Measurements from ENCODE around the gene SPATA13. TPM values are rescaled to one million over a fixed set of nuclear protein-coding genes. Genes with fewer than 3 reads are reported as not detected.

Gene SPATA13
- total and polyA plus RNA-seq, 2 donors (not counting 1 experiment from before 2014, with no cell fraction given), result 5.7 to 8.3 TPM

- Histone ChIP-seq H3K9ac (ENCODE audit: low read length) (no peak overlapping the region), H3K9me3 (ENCODE audit: control extremely low read depth in 1 of 3, control insufficient read depth in 2 of 3, insufficient read depth in 1 of 3, low read length in 2 of 3) (no peaks in the 10 kb centered on the region), H2AFZ (ENCODE audit: insufficient read depth, low read depth, low read length, poor library complexity, severe bottlenecking) (no peak overlapping the region), H3K4me3 (ENCODE audit: control extremely low read depth in 1 of 5, extremely low read depth in 1 of 5, insufficient read depth in 1 of 5, low read depth in 2 of 5, low read length in 4 of 5) (no peak overlapping the region), H3K27ac (ENCODE audit: low read length in 2 of 2) (no peak overlapping the region), H3K27me3 (replicated peaks in 1 of 4; ENCODE audit: control extremely low read depth in 1 of 4, control insufficient read depth in 3 of 4, insufficient read depth in 4 of 4, low read length in 3 of 4) (peaks cover 0 to 30% (median 11%) of the 10 kb centered on the region in 4 experiments), H3K4me1 (ENCODE audit: control insufficient read depth in 2 of 2, insufficient read depth in 2 of 2, low read length in 2 of 2) (peaks cover 9 to 12% of the 10 kb centered on the region in 2 donors), H4K20me1 (ENCODE audit: control insufficient read depth, insufficient read depth, low read length, poor library complexity, severe bottlenecking) (no peaks in the 10 kb centered on the region), H3K4me2 (replicated peaks; ENCODE audit: low read depth, low read length, poor library complexity, severe bottlenecking) (no peak overlapping the region), H3K36me3 (replicated peaks in 1 of 2; ENCODE audit: control extremely low read depth in 1 of 2, control insufficient read depth in 1 of 2, extremely low read depth in 1 of 2, insufficient read depth in 2 of 2, low read length in 1 of 2) (no peaks in the 10 kb centered on the region), H3K79me2 (ENCODE audit: control insufficient read depth, insufficient read depth, low read length) (no peaks in the 10 kb centered on the region)
- ChIA-PET CTCF (interaction anchor here (0.6 kb wide), 1 partner anchor 104 kb away, joined by 3 read pairs; no protein-coding TSS in a partner anchor), POLR2A (no interaction called here)
- intact Hi-C loops (cut with micrococcal nuclease), result no loop called here
- WGBS (ENCODE audit: insufficient coverage), result 90% methylated on average over 2 of the region's 4 CpGs
- Mint-ChIP-seq H3K4me1 (peaks cover 14% of the 10 kb centered on the region), H3K27ac (no peak overlapping the region), H3K27me3 (peaks cover 15% of the 10 kb centered on the region), H3K9me3 (ENCODE audit: insufficient read depth) (no peaks in the 10 kb centered on the region), H3K4me3 (no peak overlapping the region)
- TF ChIP-seq EZH2 (IDR thresholded peaks at IDR 0.05; ENCODE audit: borderline replicate concordance, insufficient read depth, low read depth, low read length, poor library complexity, severe bottlenecking), result no peak
- TF ChIP-seq CTCF (IDR thresholded peaks at IDR 0.05), result no peak
- DNase-seq, result no peak
- ATAC-seq (ENCODE audit: low read depth), result no peak
Measured at GRCh38 chr13:24165746-24166145, 5.2 kb downstream of the SPATA13 start.

GRCh38 chr13:24166561-24166960 lies 6.0 kb downstream of the SPATA13 start:
- Histone ChIP-seq H4K20me1 (ENCODE audit: control insufficient read depth, insufficient read depth, low read length, poor library complexity, severe bottlenecking) (no peaks in the 10 kb centered on the region), H3K4me1 (ENCODE audit: control insufficient read depth in 2 of 2, insufficient read depth in 2 of 2, low read length in 2 of 2) (peaks cover 4 to 6% of the 10 kb centered on the region in 2 donors), H2AFZ (ENCODE audit: insufficient read depth, low read depth, low read length, poor library complexity, severe bottlenecking) (no peak overlapping the region), H3K27me3 (replicated peaks in 1 of 4; ENCODE audit: control extremely low read depth in 1 of 4, control insufficient read depth in 3 of 4, insufficient read depth in 4 of 4, low read length in 3 of 4) (peaks cover 0 to 22% (median 9%) of the 10 kb centered on the region in 4 experiments), H3K9me3 (ENCODE audit: control extremely low read depth in 1 of 3, control insufficient read depth in 2 of 3, insufficient read depth in 1 of 3, low read length in 2 of 3) (no peaks in the 10 kb centered on the region), H3K79me2 (ENCODE audit: control insufficient read depth, insufficient read depth, low read length) (no peaks in the 10 kb centered on the region), H3K9ac (ENCODE audit: low read length) (no peak overlapping the region), H3K4me2 (replicated peaks; ENCODE audit: low read depth, low read length, poor library complexity, severe bottlenecking) (no peak overlapping the region), H3K4me3 (ENCODE audit: control extremely low read depth in 1 of 5, extremely low read depth in 1 of 5, insufficient read depth in 1 of 5, low read depth in 2 of 5, low read length in 4 of 5) (no peak overlapping the region), H3K27ac (ENCODE audit: low read length in 2 of 2) (no peak overlapping the region), H3K36me3 (replicated peaks in 1 of 2; ENCODE audit: control extremely low read depth in 1 of 2, control insufficient read depth in 1 of 2, extremely low read depth in 1 of 2, insufficient read depth in 2 of 2, low read length in 1 of 2) (no peaks in the 10 kb centered on the region)
- peaks cover 9% of the 10 kb centered on the region for H3K4me1 Mint-ChIP-seq
- H3K4me3 Mint-ChIP-seq, result no peak overlapping the region
- DNase-seq (no peak), ATAC-seq (ENCODE audit: low read depth) (no peak)
- CTCF ChIA-PET, result no interaction called here
- TF ChIP-seq CTCF (IDR thresholded peaks at IDR 0.05) (no peak), EZH2 (IDR thresholded peaks at IDR 0.05; ENCODE audit: borderline replicate concordance, insufficient read depth, low read depth, low read length, poor library complexity, severe bottlenecking) (no peak)
- no peaks in the 10 kb centered on the region for H3K9me3 Mint-ChIP-seq (ENCODE audit: insufficient read depth)
- intact Hi-C loops (cut with micrococcal nuclease), result no loop called here
- no peak overlapping the region for H3K27ac Mint-ChIP-seq
- POLR2A ChIA-PET, result no interaction called here
- 100% methylated on average over 1 of the region's 2 CpGs for WGBS (ENCODE audit: insufficient coverage)
- peaks cover 15% of the 10 kb centered on the region for H3K27me3 Mint-ChIP-seq

Data from B cell (primary cell).